ENCODE results near the gene SFXN3.

SFXN3 gene

GRCh38 chr10:101069441-101069840 is 38.4 kb downstream of the SFXN3 start:
- TF ChIP-seq CTCF (IDR thresholded peaks at IDR 0.05; ENCODE audit: low read depth, low read length): no peak
- DNase-seq (ENCODE audit: extremely low read depth, low read depth): no peak

- no peak for DNase-seq (ENCODE audit: extremely low read depth, low read depth)
- TF ChIP-seq CTCF (IDR thresholded peaks at IDR 0.05; ENCODE audit: low read depth, low read length): no peak
These were observed 39.1 kb downstream of the SFXN3 start for GRCh38 chr10:101070098-101070497.

DNA sequence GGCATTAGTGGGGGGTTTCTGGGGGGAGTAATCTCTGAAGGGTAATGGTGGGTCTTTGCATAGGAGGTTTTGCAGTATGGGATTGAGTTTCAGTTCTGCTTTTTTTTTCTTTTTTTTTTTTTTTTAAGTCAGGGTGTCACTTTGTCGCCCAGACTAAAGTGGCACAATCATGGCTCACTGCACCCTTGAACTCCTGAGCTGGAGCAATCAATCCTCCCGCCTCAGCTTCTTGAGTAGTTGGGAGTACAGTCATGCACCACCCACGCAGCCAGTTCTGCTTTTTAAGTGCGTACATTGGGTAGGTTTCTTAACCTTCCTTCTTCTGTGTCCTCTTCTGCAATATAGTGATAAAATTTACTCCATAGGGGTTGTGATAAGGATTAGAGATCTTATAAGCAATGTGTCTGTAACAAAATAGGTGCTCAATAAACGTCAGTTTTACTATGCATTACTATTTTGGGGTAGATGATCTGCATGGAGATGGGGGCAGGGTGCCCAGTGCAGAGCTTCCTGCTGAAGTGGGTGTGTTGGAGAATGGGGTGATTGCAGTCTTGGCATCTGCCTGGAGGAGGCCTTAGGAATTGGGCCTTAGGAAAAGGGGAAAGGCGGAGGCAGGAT is 40.3 kb downstream of the SFXN3 start:
- DNase-seq (ENCODE audit: extremely low read depth, low read depth): no peak
- TF ChIP-seq CTCF (IDR thresholded peaks at IDR 0.05; ENCODE audit: low read depth, low read length): no peak

DNA sequence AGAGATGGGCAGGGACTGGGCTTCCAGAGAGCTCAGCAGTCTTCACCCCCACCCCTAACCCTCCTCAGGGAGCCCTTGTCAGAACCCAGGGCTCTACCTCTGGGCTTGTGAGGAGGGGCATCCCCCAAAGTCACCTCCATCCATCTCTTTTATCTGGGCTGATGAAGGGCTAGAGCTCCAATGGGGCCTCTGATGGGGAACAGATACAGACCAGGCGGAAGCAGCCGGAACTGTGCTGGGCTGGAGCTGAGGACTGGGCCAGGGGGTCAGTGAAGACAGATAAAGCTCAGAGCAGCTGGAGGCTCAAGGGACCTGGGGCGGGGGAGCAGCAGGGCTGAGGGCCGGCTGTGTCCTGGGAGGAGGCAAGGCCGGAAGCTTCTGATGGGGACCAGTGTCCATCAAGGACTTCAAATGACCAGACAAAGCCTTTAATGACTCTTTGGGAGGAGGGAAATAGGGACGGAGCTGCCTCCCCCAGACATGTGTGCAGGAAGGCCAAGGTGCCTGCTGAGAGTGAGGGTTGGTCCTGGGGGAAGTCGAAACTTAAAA is 40.9 kb downstream of the SFXN3 start:
- no peak for DNase-seq (ENCODE audit: extremely low read depth, low read depth)
- TF ChIP-seq CTCF (IDR thresholded peaks at IDR 0.05; ENCODE audit: low read depth, low read length): no peak

DNA sequence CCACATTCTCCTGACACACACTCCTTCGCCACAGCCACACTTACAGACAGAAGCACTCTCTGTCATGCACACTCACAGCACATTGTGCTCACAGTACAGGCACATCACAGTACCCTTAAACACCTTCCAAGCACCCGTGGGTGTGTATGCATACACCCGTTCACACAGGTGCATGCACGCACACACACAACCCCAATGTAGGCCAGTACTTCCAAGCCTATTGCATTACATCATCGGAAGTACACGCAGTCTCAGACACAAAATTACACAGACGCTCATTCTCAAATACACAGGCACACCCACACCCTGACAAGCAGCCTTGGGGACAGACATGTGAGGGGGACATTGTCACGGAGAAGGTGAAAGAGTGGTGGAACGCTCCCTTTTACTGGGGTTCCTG is 41.9 kb downstream of the SFXN3 start:
- TF ChIP-seq CTCF (IDR thresholded peaks at IDR 0.05; ENCODE audit: low read depth, low read length): no peak

GRCh38 chr10:101073631-101074030 is 42.6 kb downstream of the SFXN3 start:
- no peak for DNase-seq (ENCODE audit: extremely low read depth, low read depth)
- no peak; the same call in 1 of the 2 replicates for TF ChIP-seq CTCF (IDR thresholded peaks at IDR 0.05; ENCODE audit: low read depth, low read length)

More for the DNA sequence above, 41.9 kb downstream of the SFXN3 start:
- no peak for DNase-seq (ENCODE audit: extremely low read depth, low read depth)

DNA sequence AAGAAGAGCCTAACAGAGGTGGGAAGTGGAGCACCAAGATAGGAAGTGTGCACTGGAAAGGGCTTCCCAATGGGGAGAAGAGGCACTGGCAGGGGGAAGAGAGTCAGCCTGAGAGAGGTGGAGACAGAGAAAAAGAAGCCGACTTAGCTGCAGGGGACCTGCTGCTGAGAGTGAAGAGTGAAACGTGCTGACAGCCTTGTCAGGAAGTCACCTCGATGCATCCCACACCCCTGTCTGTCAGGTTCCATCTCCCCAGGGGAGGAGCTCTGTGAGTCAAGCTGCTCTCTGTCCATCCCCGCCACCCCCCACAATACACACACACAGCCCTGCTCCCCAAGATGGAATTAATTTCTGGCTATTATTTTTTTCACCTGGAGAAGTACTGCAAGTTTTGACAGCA is 44.7 kb downstream of the SFXN3 start:
- no peak for TF ChIP-seq CTCF (IDR thresholded peaks at IDR 0.05; ENCODE audit: low read depth, low read length)
- no peak for DNase-seq (ENCODE audit: extremely low read depth, low read depth)
